Measurements from ENCODE around the gene NT5M.

DNA sequence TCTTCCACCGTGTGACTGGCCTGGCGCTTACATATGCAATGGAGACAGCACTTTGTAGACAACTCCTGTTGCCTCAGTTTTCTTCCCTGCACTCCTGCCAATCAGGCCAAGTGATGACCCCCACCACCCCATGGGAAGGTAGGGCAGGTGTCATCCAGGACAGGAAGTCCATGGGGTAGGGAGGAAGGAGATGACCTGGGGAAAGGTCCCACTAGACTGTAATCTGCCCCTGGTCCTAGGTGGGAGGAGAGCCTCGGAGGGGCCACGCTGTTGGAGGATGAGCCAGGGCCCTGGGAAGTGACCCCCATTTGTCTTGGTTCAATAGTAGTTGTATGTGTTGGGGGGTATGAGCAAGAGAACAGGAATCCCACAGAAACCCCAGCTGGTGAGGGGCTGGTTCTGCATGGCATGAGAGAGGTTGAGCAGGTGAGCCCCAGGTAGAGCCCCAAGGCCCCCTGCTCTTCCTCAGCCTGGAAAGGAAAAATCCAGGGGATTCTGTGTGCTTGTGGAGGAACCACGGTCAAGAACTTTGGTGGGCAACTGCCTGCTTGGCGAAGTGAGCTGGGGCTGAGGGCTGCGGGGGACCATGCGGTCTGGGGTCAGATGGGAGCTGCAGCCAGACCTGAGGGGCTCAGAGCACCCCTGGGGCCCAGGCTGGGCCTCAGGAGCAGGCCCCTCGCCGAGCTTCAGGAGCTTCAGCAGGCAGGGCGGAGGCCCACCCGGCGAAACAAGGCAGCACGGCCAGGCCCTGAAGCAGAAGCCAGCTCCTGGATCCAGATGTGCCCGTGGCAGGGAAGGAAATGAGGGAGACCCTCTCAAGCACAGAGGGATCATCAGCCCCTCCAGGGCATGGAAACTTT is 50.7 kb downstream of the NT5M start:
- TF ChIP-seq, protein P1, sequence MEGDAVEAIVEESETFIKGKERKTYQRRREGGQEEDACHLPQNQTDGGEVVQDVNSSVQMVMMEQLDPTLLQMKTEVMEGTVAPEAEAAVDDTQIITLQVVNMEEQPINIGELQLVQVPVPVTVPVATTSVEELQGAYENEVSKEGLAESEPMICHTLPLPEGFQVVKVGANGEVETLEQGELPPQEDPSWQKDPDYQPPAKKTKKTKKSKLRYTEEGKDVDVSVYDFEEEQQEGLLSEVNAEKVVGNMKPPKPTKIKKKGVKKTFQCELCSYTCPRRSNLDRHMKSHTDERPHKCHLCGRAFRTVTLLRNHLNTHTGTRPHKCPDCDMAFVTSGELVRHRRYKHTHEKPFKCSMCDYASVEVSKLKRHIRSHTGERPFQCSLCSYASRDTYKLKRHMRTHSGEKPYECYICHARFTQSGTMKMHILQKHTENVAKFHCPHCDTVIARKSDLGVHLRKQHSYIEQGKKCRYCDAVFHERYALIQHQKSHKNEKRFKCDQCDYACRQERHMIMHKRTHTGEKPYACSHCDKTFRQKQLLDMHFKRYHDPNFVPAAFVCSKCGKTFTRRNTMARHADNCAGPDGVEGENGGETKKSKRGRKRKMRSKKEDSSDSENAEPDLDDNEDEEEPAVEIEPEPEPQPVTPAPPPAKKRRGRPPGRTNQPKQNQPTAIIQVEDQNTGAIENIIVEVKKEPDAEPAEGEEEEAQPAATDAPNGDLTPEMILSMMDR (IDR thresholded peaks at IDR 0.05; ENCODE audit: insufficient read depth, low read depth, low read length) = no peak
- TF ChIP-seq EZH2 (IDR thresholded peaks at IDR 0.05; ENCODE audit: insufficient read depth, low read length) = no peak

All from astrocyte (in vitro differentiated cells and primary cell).